Measurements from ENCODE around the gene LSM4.
"Not testable (repeated sequence)": the region's sequence is repeated elsewhere in the genome, so short reads cannot be mapped to it uniquely, and the experiment has no call there.

LSM4 gene

DNA sequence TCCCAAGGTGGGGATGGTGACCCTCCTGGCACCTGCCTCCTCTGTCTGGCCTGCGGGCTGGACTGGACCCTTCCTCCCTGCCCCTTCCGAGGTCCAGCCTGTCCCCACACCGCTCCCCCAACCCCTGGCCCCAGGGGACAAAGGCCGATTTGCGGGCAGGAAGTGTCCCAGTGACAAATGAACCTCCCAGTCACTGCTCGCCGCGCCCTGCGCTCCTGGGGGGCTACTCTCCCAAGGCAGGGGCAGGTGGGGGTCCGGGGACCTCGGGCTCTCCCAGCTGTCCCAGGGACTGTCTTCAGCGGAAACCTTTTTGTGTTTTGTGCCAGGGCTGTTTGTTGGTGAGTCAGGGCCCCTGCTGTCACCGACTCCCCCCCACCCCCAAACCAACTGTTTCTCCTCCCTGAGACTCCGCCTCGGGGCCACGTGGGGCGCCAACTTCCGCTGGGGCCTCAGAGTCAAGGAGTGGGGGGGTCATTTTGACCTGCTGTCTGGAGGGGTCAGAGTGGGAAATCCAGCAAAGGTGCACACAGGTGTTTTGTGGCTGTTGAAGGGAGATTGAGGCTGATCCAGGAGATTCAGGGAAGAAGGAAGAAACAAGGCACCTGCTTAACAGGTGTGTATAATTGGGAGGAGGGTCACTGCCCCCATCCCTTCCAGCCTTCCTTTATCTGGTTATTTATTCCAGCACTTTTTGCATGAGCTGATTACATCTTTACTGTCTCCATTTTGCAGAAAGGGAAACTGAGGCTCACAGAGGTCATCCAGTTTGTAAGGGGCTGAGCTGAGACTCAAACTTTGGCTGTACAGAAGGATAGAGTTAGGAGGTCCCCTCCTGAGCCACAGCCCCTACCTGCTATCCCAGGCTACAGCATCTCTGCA, 18.4 kb upstream of the LSM4 start:
- DNase-seq = peak; percentile 19

DNA sequence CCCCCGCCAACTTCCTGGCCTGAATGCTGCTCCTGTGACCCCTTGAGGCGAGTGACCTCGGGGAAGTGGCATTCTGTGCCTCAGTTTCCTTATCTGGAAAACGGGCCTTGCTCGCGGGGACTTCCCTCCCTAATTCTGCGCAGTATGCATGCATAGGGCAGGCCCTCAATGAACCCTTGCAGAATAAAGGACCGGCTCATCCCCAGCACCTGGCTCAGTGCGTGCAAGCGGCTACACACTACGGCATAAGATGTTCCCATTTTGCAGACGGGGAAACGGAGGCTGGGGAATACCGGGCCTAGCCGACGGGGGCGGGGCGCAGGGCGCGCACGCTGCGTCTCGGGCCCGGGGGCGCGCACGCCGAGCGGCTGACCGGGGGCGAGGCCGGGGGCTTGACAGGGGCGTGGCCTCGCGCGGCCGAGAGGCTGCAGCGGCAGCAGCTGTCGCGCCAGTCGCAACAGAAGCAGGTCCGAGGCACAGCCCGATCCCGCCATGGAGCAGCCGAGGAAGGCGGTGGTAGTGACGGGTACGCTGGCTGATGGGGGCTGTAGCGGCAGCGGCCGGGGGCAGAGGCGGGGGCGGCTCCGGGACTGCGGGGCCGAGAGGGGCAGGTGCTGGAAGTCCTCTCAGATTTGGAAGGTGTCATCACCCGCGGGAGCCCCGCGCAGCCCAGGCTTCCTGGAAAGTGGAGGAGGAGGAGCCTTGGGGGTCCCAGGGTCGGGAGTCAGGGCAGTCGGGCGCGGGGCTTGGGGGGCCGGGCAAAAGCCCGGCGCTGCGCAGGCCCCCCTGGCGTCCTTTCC, 17.5 kb upstream of the LSM4 start, which contains the start of gene PGPEP1:
Gene PGPEP1, plus strand, starts transcription at position 409 of the 800 bp plus-strand sequence. Its CDS starts 84 bp downstream, at position 493.
- DNase-seq = no peak

DNA sequence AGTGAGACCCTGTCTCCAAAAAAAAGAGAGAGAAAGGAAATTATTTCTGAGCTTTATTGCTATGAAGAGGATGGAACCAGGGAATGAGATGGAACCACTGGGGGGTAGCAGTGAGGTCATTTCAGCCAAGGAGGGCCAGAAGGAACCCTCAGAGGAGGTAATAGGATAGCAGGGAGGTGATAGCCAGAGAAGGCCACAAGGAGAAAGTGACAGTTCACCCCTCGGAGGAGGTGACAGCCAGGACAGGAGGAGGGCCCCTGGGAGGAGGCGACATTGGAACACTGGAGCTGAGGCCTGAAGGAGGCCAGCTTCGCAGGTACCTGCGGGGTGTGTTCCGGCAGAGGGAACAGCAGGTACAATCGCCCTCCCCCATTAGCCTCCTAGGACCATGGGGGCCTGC, 16.8 kb upstream of the LSM4 start:
- no peak for DNase-seq

DNA sequence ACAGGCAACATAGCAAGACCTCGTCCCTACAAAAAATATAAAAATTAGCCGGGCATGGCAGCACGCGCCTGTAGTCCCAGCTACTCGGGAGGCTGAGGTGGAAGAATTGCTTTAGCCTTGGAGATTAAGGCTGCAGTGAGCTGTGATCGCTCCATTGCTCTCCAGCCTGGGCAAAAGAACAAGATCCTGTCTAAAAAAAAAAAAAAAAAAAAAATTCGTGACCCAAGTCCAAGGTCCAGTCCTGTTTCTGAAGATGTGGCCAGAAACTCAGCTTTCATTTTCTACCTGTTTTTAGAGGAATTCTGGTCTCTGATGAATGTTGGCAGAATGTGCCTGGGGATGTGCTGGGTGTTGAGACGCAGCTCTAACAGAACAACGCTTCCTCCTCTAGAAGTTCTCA, 15.7 kb upstream of the LSM4 start:
- no peak for DNase-seq

DNA sequence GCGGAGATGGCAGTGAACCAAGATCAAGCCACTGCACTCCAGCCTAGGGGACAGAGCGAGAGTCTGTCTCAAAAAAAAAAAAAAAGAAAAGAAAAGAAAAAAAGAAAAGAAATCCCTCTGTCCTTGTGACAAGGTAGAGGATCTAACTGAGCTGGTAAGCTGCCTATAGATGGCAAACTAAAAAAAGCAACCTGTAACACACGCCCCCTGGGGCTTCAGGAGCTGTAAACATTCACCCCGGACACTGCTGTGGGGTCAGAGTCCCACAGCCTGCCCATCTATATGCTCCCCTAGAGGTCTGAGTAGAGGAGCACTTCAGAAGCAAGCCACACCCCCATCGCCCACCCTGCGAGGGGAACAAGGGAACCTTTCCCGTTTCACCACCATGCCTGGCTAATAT, 13.2 kb upstream of the LSM4 start:
- no peak for DNase-seq

DNA sequence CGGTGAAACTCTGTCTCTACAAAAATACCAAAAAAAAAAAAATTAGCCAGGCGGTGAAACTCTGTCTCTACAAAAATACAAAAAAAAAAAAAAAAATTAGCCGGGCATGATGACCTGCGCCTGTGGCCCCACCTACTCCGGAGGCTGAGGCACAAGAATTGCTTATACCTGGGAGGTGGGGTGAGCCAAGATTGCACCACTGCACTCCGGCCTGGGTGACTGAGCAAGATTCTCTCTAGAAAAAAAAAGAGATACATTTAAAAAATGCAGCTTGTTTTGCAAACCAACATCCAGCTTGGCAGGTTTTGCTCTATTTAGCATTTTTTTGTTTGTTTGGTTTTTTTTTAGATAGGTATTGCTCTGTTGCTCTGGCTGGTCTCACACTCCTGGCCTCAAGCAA, 10.8 kb upstream of the LSM4 start:
- DNase-seq = no peak

DNA sequence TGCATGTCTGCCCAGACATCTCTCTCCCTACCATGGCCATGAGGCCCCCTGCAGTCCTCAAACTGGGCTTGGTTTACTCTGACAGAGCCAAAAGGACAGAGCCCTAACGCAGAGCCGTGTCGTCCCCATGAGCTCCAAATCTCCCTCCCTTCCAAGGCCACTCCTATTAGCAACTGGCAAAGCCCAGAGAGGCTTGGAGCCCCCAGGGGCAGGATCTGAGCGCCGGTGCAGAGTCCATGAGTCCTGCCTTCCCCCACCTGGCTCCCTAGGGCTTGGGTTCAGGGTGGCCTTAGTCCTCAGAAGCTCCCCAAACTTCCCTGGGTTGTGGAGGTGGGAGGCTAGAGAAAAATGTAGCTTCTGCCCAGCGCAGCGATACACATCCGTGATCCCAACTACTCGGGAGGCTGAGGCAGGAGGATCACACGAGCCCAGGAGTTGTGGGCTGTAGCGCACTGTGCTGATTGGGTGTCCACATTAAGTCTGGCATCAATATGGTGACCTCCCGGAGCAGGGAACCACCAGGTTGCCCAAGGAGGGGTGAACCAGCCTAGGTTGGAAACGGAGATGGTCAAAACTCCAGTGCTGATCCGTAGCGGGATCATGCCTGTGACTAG, 10.1 kb upstream of the LSM4 start:
- no peak for DNase-seq

DNA sequence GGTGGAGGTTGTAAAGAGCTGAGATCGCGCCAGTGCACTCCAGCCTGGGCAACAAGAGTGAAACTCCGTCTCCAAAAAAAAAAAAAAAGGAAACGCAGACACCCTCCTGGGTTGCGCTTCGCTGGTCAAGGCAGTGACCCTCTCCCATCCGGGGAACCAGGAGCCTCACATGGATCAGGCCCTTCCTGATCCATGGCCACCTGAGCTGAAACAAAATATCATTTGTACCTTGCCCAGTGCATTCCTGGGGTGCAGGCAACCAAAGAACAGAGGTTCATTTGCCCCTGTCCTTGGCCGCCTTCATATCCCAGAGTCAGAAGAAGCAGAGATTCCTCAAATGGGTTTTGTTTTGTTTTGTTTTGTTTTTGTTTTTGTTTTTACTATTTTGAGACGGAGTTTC, 8.0 kb upstream of the LSM4 start:
- DNase-seq = no peak

DNA sequence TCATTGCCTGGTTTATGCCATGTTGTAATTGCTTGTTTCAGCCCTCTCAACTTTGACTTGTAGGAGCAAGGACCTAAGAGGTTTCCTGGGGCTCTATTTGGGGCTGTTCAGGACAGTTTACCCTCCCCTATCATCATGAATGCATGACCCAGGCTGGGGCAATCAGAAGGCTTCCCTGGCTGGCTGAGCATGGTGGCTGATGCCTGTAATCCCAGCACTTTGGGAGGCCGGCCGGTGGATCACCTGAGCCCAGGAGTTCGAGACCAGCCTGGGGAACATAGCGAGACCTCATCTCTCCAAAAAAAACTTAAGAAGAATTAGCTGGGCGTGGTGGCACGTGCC, 6.1 kb upstream of the LSM4 start:
- no peak for DNase-seq

DNA sequence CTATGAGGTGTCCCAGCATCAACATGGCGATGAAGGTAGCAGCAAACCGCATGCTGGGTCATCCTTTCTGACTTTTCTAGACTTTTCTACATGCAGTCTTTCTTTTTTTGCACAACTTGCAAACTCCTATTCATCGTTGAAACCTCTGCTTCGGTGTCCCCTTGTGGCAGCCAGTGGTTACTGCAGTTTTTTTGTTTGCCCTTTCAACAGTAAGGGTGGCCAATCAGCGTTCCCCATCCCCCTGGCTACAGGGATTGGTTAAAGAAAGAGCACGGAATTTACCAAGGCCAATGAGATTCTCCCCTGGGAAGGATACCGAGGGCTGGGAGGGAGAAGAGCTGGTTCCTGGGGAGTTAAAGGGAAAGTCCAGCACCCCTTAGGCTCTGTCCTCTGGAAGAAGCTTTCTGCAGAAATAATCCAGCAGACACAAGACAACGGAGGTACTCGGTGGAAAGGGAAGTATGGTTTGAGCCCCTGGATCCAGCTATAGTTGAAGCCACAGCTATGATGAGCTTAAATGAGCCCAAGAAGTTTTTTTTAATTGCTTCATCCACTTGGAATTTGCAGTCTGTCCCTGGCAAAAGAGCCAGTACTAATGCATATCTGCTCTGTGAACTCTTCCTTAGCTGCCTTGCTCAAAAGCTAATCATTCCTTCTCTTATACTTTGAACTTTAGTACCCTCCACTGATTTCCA, 5.6 kb upstream of the LSM4 start:
- peak; percentile 97 for DNase-seq

DNA sequence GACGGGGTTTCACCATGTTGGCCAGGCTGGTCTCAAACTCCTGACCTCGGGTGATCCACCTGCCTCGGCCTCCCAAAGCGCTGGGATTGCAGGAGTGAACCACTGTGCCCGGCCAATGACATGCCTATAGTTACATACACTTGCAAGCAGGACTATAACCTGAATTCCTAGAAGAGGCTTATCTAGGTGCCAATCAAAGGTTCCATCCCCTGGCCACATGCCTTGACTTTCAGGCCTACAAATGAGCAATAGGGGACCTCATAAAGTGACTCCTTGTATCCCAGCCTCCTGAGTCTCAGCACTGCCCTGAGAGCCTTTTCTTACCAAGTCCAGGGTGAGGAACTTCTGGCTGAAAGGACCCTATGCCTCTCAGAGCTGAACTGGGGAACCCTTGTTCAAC, 3.9 kb upstream of the LSM4 start:
- DNase-seq = no peak

DNA sequence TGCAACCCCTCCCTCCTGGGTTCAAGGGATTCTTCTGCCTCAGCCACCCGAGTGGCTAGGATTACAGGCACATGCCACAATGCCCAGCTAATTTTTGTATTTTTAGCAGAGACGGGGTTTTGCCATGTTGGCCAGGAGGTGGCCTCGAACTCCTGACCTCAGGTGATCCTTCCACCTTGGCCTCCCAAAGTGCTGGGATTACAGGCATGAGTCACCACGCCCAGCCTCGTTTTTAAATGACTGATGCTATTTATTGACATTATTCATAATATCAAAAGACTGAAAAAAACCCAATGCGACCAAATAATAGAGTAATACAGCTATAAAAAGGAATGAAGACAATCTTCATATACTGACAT, 1.5 kb upstream of the LSM4 start:
- DNase-seq = not testable (repeated sequence)

DNA sequence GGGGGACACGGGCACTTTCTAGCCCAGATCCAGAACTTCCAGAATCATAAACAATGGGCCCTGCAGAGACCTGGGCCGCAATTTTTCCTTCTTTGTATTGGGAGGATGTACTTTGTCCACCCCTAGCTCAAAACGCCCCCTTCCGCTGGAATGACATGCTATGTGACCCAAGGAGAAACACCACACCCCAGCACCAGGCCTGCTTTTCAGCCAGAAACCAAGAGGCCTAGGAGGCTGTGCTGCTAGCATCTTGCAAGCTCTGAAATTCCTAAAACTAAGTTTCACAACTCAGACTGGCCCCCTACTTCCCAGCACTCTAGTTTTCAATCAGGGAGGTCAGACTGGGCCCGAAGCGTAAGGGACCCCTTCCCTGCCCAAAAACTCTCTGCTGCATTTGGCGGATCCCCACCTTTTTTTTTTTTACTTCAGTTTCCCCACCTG, 538 bp downstream of the LSM4 start:
- peak; percentile 13 for DNase-seq

DNA sequence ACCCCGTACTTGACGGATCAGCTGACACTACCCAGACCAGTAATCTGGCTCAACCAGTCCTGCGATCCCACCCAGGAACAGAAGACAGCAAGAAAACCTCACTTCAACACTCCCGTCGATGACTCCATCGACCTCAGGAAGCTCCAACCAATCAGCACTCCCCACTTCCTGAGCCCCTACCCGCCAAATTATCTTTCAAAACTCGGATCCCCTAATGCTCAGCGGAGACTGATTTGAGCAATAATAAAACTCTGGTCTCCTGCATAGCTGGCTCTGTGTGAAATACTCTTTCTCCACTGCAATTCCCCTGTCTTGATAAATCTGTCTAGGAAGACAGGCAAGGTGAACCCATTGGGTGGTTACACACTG, 1.2 kb downstream of the LSM4 start:
- no peak for DNase-seq

DNA sequence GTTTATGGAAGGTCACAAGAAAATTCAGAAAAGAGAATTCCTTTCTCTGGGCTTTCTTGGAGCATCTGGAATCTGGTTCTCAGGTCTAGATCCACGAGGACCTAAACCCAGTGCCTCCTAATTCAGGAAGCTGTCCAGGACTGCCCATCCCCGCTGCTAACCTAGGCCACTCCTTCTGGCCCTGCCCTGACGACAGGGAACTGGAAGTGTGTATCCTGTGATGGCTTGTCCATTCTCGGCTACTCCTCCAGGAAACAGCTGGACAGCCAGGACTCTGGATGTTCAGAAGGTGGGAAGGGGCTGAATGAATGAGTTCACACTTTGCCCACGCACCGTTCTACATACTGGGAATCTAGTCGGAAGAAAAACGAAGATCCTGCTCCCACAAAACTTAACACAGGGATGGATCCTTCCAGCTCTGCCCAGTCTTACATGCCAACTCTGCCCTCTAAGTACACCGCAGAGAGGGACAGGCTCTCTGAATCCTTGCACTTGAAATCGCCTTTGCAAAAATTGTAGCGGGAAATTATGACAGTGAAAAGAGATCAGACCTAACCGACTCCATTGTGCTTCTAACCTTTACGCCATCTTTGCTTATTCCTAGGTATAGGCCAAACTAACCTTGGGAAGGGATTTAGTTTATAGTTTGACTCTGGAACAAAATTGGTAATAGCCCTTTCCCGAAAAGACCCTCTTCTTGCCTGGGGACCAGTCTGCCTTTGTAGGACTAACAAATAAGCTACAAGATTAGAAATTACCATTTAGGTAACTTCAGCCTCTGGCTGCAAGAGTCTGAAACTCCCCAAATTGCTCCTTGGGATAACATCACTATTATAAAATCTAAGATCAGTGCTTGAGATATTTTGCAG, 1.8 kb downstream of the LSM4 start:
- no peak for DNase-seq

DNA sequence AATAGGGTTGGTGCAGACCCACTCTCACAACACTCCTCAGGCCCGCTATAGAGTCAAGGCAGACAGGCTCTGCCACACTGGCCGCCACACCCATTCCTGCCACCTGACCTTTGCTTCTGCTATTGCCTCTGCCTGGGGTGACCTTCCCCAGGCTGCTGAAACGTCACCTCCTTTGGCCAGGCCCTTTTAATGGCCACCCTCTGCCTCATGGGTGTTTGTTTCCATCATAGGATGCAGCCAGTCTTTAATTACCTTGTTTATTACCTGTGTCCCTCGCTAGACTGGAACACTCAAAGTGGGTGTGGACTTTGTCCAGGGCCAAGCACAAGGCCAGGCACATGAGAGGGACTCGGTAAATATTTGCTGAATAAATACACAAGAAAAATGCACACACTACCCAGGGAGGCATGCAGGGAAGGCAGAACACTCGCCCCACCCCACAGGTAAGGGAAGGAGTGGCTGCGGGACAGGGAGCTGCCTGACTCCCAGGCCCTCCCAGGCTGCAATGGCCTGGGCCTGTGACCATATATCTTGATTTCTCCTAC, 3.2 kb downstream of the LSM4 start:
- no peak for DNase-seq

DNA sequence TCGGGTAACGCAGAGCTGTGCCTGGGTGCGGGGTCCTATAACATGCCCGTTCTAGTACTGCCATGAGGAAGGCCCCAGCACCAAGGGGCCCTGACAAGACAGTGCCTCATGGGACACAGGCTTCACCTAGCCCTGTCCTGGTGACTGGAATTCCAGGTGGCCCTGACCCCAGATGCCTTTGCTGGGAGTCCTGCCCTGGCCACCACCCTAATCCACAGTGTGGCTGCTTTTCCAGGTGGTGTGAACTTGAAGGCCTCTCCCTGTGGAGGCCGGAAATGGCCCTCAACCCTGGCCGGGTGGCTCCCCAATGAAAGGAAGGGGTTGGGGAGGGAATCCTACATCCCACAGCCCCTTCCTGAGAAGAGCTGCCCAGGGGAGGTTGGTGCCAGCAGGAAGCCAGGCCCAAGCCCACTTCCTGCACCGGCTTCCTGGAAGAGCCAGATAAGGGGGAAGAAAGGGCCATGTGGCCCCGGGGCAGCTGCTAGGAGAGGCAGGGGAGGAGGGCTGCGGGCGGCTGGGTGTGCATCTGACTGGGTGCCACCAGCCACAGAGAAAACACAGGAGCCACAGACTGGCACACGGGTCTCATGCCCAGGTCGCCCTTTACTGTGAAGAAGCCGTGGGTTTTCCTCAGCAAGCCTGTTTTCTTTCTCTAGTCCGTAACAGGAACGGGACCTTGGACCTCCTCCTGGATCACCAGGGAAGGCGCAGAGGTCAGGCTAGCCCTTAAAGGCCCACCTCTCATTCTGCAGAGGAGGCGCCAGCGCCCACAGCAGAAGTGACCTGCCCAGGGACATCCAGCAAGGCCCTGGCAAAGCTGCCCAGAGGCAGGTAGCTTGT, 4.7 kb downstream of the LSM4 start:
- no peak for DNase-seq

DNA sequence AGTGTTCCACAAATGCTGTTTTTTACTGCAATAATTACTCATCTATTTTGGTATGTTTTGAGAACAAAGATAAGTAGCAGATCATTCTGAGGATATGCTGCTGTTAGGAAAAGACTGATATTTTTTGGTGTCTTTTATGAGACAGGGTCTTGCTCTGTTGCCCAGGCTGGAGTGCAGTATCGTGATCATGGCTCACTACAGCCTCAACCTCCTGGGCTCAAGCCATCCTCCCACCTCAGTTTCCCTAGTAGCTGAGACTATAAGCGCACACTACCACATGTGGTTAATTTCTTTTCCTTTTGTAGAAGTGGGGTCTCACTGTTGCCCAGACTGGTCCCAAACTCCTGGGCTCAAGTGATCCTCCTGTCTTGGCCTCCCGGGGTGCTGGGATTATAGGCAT, 9.5 kb downstream of the LSM4 start:
- no peak for DNase-seq

DNA sequence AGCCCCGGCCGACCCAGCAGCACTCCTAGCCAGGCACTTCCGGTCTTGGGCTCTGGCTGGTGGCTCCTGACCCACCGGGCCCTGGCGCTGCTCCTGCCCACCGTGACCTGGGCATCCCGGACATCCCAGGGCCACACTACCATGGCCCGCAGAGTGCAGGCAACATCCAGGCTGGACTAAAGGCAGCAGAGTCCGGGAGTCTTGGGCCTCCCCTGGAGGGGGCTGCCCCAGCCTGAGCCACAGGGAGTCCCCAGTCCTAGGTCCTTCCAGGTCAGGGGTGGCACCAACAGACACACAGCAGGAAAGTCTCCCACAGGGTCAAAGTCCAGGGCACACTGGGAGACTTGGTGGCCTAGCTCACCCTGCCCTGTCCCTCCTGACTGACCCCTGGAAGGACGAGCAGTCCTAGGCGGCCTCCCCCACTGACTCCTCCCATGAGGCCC, 10.8 kb downstream of the LSM4 start:
- DNase-seq = no peak

DNA sequence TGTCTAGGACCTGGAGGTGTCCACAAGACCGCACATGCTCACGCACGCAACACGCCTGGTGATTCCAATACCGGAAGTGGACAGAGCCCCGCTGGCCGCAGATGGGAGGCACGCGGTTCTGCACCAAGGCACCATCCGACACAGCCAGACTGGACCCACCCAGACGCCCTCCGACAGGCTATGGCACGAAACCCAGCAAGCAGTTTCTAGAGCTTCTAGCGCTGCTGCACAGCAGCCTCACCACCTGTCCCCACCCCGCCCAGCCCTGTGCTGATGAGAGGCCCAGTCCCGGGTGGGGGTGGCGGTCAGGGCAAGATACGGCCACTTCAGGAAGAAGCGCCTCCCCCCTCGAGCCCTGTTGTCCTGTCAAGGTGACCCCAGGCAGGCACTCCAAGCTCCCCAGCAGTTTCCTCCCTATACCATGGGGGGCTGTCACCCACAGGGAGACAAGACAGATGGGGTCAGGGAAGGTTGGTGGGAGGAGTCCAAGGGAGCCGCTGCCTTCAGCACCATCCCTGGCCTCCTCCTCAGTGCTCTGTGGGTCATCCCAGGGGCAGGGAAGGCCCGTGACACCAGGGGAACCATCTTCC, 11.3 kb downstream of the LSM4 start:
- no peak for DNase-seq

DNA sequence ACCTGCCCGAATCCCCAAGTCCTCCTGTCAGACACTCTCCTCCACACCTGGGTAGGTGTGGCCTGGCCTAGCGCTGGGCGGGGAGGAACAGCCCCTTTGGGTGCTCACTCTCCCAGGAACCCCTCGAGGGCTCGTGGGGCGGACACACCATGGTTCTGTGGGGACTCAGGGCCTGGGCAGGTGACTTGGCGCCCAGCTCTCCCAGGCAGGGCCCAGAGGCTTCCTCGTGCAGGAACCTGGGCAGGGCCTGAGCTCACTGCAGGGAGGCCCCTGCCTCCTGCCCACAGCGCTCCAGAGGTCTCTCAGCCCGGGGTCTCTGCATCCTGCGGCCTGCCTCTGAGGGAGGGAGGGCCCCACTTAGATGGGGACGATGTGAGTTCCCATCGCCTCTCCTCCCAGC, 11.9 kb downstream of the LSM4 start:
- no peak for DNase-seq
